Measurements from ENCODE around the gene FAM114A1.

DNA sequence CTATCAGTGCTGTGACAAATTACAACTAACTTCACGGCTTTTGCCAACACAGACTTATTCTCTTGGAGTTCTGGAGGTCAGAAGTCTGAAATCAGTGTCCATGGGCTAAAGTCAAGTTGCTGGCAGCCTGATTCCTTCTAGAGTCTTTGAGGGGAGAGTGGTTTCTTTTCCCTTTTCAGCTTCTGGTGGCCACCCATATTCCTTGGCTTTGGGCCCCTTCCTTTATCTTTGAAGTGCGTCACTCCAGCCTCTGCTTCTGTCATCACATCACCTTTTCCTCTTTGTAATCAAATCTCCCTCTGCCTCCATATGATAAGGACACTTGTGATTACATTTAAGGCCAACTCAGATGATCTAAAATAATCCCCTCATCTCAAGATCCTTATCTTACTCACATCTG is 9.0 kb downstream of the FAM114A1 start:
- no peak for TF ChIP-seq TAF1 (IDR thresholded peaks at IDR 0.05; ENCODE audit: borderline replicate concordance, insufficient read depth, low read length)
- TF ChIP-seq, protein P1, sequence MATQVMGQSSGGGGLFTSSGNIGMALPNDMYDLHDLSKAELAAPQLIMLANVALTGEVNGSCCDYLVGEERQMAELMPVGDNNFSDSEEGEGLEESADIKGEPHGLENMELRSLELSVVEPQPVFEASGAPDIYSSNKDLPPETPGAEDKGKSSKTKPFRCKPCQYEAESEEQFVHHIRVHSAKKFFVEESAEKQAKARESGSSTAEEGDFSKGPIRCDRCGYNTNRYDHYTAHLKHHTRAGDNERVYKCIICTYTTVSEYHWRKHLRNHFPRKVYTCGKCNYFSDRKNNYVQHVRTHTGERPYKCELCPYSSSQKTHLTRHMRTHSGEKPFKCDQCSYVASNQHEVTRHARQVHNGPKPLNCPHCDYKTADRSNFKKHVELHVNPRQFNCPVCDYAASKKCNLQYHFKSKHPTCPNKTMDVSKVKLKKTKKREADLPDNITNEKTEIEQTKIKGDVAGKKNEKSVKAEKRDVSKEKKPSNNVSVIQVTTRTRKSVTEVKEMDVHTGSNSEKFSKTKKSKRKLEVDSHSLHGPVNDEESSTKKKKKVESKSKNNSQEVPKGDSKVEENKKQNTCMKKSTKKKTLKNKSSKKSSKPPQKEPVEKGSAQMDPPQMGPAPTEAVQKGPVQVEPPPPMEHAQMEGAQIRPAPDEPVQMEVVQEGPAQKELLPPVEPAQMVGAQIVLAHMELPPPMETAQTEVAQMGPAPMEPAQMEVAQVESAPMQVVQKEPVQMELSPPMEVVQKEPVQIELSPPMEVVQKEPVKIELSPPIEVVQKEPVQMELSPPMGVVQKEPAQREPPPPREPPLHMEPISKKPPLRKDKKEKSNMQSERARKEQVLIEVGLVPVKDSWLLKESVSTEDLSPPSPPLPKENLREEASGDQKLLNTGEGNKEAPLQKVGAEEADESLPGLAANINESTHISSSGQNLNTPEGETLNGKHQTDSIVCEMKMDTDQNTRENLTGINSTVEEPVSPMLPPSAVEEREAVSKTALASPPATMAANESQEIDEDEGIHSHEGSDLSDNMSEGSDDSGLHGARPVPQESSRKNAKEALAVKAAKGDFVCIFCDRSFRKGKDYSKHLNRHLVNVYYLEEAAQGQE (IDR thresholded peaks at IDR 0.05; ENCODE audit: insufficient read depth in 1 of 2, low read depth in 2 of 2, low read length in 2 of 2), result no peak
- TF ChIP-seq POLR2AphosphoS5 (IDR thresholded peaks at IDR 0.05; ENCODE audit: low read depth, low read length), result no peak
- no peak for TF ChIP-seq SIN3A (IDR thresholded peaks at IDR 0.05; ENCODE audit: borderline replicate concordance, insufficient read depth, low read length)
